ENCODE results near the gene IRF9. TPM values are rescaled to one million over a fixed set of nuclear protein-coding genes. Genes with fewer than 3 reads are reported as not detected.
A peak's percentile ranks its signal among the peaks of the same experiment; 100 is the strongest.

IRF9 gene
- total and polyA plus RNA-seq, 2 of the 13 experiments (the other 11 are each of a cell fraction or from before 2014, with no cell fraction given), result 14.9 to 49.7 TPM

DNA sequence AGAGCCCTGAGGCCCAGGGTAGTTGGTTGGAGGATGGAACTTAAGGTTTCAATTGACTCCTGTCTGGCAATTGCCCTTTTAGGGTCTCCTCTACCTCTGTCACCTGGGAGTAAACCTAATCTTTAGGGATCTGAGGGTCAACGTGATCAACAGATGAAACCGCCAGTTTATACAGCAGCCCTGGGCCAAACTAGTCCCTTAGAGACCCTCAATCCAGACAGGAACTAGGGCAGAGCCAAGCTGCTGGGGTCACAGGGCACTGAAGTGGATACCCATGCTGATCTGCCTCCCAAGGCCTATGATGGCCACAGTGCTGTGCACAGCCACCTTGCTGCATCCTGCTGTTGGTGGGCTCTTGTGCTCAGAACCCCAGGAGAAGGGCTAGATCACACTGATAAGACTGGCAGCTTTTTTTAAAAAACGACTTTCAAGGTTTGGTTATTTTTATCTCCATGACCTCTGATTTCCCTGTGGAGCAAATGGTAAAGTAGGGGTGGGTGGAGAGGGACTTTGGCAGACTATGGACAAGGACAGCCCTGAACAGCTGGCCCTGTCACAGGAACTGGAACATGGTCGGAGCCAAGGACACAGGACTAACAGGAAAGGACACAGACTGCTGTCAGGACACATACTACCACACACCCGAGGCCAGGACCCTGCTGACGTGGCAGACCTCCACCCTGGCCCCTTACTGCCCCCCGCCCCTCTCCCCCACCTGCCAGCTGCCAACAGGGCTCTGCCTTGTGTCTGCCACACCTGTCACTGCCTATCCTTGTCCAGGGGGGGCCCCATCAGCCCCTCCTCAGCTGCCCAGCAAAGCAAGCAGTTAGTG, 30.1 kb upstream of the IRF9 start (continued):
- TF ChIP-seq, protein P1, sequence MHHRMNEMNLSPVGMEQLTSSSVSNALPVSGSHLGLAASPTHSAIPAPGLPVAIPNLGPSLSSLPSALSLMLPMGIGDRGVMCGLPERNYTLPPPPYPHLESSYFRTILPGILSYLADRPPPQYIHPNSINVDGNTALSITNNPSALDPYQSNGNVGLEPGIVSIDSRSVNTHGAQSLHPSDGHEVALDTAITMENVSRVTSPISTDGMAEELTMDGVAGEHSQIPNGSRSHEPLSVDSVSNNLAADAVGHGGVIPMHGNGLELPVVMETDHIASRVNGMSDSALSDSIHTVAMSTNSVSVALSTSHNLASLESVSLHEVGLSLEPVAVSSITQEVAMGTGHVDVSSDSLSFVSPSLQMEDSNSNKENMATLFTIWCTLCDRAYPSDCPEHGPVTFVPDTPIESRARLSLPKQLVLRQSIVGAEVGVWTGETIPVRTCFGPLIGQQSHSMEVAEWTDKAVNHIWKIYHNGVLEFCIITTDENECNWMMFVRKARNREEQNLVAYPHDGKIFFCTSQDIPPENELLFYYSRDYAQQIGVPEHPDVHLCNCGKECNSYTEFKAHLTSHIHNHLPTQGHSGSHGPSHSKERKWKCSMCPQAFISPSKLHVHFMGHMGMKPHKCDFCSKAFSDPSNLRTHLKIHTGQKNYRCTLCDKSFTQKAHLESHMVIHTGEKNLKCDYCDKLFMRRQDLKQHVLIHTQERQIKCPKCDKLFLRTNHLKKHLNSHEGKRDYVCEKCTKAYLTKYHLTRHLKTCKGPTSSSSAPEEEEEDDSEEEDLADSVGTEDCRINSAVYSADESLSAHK (CRISPR knock-in tag; IDR thresholded peaks at IDR 0.05; ENCODE audit: borderline replicate concordance), result no peak
- TF ChIP-seq PAWR (CRISPR knock-in tag; IDR thresholded peaks at IDR 0.05; ENCODE audit: borderline replicate concordance) (no peak), BRD4 (CRISPR knock-in tag; IDR thresholded peaks at IDR 0.05) (no peak), SRF (IDR thresholded peaks at IDR 0.05; ENCODE audit: low read depth, low read length) (no peak), ZNF563 (CRISPR knock-in tag; IDR thresholded peaks at IDR 0.05) (peak; percentile 18; the same call in 1 of the 2 replicates), ZNF251 (CRISPR knock-in tag; IDR thresholded peaks at IDR 0.05) (no peak), FOXK2 (IDR thresholded peaks at IDR 0.05) (no peak), ZNF782 (CRISPR knock-in tag; IDR thresholded peaks at IDR 0.05; ENCODE audit: borderline replicate concordance) (no peak), MAFF (IDR thresholded peaks at IDR 0.05; ENCODE audit: low read depth, low read length) (no peak), JDP2 (CRISPR knock-in tag; IDR thresholded peaks at IDR 0.05; ENCODE audit: borderline replicate concordance) (no peak), ZNF788 (CRISPR knock-in tag; IDR thresholded peaks at IDR 0.05; ENCODE audit: borderline replicate concordance) (peak; percentile 90)
- TF ChIP-seq, protein P2, sequence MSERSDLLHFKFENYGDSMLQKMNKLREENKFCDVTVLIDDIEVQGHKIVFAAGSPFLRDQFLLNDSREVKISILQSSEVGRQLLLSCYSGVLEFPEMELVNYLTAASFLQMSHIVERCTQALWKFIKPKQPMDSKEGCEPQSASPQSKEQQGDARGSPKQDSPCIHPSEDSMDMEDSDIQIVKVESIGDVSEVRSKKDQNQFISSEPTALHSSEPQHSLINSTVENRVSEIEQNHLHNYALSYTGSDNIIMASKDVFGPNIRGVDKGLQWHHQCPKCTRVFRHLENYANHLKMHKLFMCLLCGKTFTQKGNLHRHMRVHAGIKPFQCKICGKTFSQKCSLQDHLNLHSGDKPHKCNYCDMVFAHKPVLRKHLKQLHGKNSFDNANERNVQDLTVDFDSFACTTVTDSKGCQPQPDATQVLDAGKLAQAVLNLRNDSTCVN (CRISPR knock-in tag; IDR thresholded peaks at IDR 0.05; ENCODE audit: borderline replicate concordance), result peak; percentile 29; the same call in 1 of the 2 replicates
- TF ChIP-seq, protein P3, sequence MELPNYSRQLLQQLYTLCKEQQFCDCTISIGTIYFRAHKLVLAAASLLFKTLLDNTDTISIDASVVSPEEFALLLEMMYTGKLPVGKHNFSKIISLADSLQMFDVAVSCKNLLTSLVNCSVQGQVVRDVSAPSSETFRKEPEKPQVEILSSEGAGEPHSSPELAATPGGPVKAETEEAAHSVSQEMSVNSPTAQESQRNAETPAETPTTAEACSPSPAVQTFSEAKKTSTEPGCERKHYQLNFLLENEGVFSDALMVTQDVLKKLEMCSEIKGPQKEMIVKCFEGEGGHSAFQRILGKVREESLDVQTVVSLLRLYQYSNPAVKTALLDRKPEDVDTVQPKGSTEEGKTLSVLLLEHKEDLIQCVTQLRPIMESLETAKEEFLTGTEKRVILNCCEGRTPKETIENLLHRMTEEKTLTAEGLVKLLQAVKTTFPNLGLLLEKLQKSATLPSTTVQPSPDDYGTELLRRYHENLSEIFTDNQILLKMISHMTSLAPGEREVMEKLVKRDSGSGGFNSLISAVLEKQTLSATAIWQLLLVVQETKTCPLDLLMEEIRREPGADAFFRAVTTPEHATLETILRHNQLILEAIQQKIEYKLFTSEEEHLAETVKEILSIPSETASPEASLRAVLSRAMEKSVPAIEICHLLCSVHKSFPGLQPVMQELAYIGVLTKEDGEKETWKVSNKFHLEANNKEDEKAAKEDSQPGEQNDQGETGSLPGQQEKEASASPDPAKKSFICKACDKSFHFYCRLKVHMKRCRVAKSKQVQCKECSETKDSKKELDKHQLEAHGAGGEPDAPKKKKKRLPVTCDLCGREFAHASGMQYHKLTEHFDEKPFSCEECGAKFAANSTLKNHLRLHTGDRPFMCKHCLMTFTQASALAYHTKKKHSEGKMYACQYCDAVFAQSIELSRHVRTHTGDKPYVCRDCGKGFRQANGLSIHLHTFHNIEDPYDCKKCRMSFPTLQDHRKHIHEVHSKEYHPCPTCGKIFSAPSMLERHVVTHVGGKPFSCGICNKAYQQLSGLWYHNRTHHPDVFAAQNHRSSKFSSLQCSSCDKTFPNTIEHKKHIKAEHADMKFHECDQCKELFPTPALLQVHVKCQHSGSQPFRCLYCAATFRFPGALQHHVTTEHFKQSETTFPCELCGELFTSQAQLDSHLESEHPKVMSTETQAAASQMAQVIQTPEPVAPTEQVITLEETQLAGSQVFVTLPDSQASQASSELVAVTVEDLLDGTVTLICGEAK (IDR thresholded peaks at IDR 0.05), result no peak
- TF ChIP-seq, protein P3 (CRISPR knock-in tag; IDR thresholded peaks at IDR 0.05), result 0 out of 2 replicates have a peak, but pooled peaks have one; percentile 36
- TF ChIP-seq, protein P4, sequence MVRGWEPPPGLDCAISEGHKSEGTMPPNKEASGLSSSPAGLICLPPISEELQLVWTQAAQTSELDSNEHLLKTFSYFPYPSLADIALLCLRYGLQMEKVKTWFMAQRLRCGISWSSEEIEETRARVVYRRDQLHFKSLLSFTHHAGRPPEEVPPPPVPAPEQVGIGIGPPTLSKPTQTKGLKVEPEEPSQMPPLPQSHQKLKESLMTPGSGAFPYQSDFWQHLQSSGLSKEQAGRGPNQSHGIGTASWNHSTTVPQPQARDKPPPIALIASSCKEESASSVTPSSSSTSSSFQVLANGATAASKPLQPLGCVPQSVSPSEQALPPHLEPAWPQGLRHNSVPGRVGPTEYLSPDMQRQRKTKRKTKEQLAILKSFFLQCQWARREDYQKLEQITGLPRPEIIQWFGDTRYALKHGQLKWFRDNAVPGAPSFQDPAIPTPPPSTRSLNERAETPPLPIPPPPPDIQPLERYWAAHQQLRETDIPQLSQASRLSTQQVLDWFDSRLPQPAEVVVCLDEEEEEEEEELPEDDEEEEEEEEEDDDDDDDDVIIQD (CRISPR knock-in tag; IDR thresholded peaks at IDR 0.05; ENCODE audit: low read depth), result peak; percentile 80; the same call in 1 of the 2 replicates

Measured in HepG2 (cell line).